OCI-LY7 (cell line): ENCODE data around the gene RALGAPA2.

ENCODE experiments used
- CTCF ChIP-seq: fragments of 200-600 bp; sonication (generic); conservative IDR thresholded peaks from 2 replicates; pipeline ENCODE4 v1.5.1; 2014; ENCODE audit warnings: mild to moderate bottlenecking, antibody characterized with exemption, low read length, moderate library complexity, mixed read lengths
- EZH2phosphoT487 ChIP-seq: fragments of 200-600 bp; sonication (generic); IDR thresholded peaks from 2 replicates; pipeline ENCODE4 v1.6.1; 2018; ENCODE audit warnings: low read depth, borderline replicate concordance, mild to moderate bottlenecking, mixed run types, antibody characterized with exemption, low read length, moderate library complexity, mixed read lengths

- no peak for TF ChIP-seq CTCF
- no peak for TF ChIP-seq EZH2phosphoT487
Observed at GRCh38 chr20:20371681-20372080, 340.8 kb downstream of the RALGAPA2 start.
